ENCODE measurements around the gene RXFP1. TPM values are rescaled to one million over a fixed set of nuclear protein-coding genes. Genes with fewer than 3 reads are reported as not detected.

Gene RXFP1
- polyA plus RNA-seq, 1 donor (not counting 4 experiments of a cell fraction or from before 2014, with no cell fraction given) = not detected

DNA sequence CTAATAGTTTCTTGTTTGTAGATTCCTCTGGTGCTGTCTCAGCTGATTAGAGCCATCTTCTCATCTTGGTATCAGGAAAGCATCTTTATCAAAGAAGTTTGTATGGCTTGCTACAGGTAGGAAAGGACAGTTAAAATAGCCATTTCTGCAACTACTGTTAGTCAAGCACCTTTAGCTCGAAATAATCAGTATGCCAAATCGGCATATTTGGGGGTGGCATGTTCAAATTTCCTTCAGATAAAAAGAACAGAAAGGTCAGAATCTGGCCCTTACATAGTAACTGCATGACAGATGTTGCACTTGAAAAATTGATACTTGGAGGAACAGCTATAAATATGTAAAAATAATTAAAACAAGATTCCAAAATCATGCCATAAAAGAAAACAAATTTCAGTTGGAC lies 145.2 kb downstream of the RXFP1 start:
- H3K9ac ChIP-seq (ENCODE audit: control insufficient read depth, extremely low read depth, insufficient read depth, low read length) = no peak overlapping the region
- H2AFZ ChIP-seq (ENCODE audit: control insufficient read depth, low read length) = no peak overlapping the region
- no peak overlapping the region for H3K4me2 ChIP-seq (ENCODE audit: control insufficient read depth, extremely low read depth, insufficient read depth, low read depth, low read length)
- dilution Hi-C loops (cut with MboI; ENCODE audit: extremely low pct_ligation_motif_present, low sequenced_read_pairs) = no loop called here
- H4K20me1 ChIP-seq (ENCODE audit: control insufficient read depth, extremely low read depth, insufficient read depth, low read length) = no peaks in the 10 kb centered on the region
- H3K27ac ChIP-seq (ENCODE audit: control insufficient read depth, insufficient read depth, low read length) = no peak overlapping the region
- TF ChIP-seq, protein P1, sequence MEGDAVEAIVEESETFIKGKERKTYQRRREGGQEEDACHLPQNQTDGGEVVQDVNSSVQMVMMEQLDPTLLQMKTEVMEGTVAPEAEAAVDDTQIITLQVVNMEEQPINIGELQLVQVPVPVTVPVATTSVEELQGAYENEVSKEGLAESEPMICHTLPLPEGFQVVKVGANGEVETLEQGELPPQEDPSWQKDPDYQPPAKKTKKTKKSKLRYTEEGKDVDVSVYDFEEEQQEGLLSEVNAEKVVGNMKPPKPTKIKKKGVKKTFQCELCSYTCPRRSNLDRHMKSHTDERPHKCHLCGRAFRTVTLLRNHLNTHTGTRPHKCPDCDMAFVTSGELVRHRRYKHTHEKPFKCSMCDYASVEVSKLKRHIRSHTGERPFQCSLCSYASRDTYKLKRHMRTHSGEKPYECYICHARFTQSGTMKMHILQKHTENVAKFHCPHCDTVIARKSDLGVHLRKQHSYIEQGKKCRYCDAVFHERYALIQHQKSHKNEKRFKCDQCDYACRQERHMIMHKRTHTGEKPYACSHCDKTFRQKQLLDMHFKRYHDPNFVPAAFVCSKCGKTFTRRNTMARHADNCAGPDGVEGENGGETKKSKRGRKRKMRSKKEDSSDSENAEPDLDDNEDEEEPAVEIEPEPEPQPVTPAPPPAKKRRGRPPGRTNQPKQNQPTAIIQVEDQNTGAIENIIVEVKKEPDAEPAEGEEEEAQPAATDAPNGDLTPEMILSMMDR (optimal IDR thresholded peaks at IDR 0.05 in 1 of 3, IDR thresholded peaks at IDR 0.05 in 1 of 3, conservative IDR thresholded peaks at IDR 0.05 in 1 of 3; ENCODE audit: extremely low read depth in 1 of 3, insufficient read depth in 2 of 3, low read length in 3 of 3) = no peak
- no peak for TF ChIP-seq EZH2 (IDR thresholded peaks at IDR 0.05; ENCODE audit: low read length)
- H3K4me1 ChIP-seq (ENCODE audit: control insufficient read depth, extremely low read depth, insufficient read depth, low read length) = peaks cover 6% of the 10 kb centered on the region
- FAIRE-seq = no peak
- DNase-seq (ENCODE audit: low read depth, low spot score) = no peak
- no peaks in the 10 kb centered on the region for H3K36me3 ChIP-seq (ENCODE audit: control insufficient read depth in 2 of 2, extremely low read depth in 1 of 2, insufficient read depth in 2 of 2, low read length in 2 of 2)
- H3K4me3 ChIP-seq (ENCODE audit: control insufficient read depth in 2 of 3, extremely low read depth in 1 of 3, insufficient read depth in 2 of 3, low read depth in 1 of 3, low read length in 3 of 3) = no peak overlapping the region
- no peaks in the 10 kb centered on the region for H3K9me1 ChIP-seq (ENCODE audit: control insufficient read depth, extremely low read depth, insufficient read depth, low read length)
- H3K79me2 ChIP-seq (ENCODE audit: control insufficient read depth, insufficient read depth, low read length) = peaks cover 22% of the 10 kb centered on the region
- no peaks in the 10 kb centered on the region for H3K27me3 ChIP-seq (ENCODE audit: control insufficient read depth, extremely low read depth, insufficient read depth, low read length)
- H3K9me3 ChIP-seq (ENCODE audit: control insufficient read depth, low read depth, low read length) = no peaks in the 10 kb centered on the region

GRCh38 chr4:158667651-158668198 lies 146.0 kb downstream of the RXFP1 start:
- dilution Hi-C loops (cut with MboI; ENCODE audit: extremely low pct_ligation_motif_present, low sequenced_read_pairs) = no loop called here
- no peaks in the 10 kb centered on the region for H3K27me3 ChIP-seq (ENCODE audit: control insufficient read depth, extremely low read depth, insufficient read depth, low read length)
- no peaks in the 10 kb centered on the region for H4K20me1 ChIP-seq (ENCODE audit: control insufficient read depth, extremely low read depth, insufficient read depth, low read length)
- TF ChIP-seq EZH2 (IDR thresholded peaks at IDR 0.05; ENCODE audit: low read length) = no peak
- TF ChIP-seq, protein P1 (optimal IDR thresholded peaks at IDR 0.05 in 1 of 3, IDR thresholded peaks at IDR 0.05 in 1 of 3, conservative IDR thresholded peaks at IDR 0.05 in 1 of 3; ENCODE audit: extremely low read depth in 1 of 3, insufficient read depth in 2 of 3, low read length in 3 of 3) = peak; percentile 6 to 69 (median 33)
- H3K4me3 ChIP-seq (ENCODE audit: control insufficient read depth in 2 of 3, extremely low read depth in 1 of 3, insufficient read depth in 2 of 3, low read depth in 1 of 3, low read length in 3 of 3) = no peak overlapping the region
- no peaks in the 10 kb centered on the region for H3K9me3 ChIP-seq (ENCODE audit: control insufficient read depth, low read depth, low read length)
- DNase-seq (ENCODE audit: low read depth, low spot score) (no peak), FAIRE-seq (no peak)
- H3K27ac ChIP-seq (ENCODE audit: control insufficient read depth, insufficient read depth, low read length) = no peak overlapping the region
- H3K4me2 ChIP-seq (ENCODE audit: control insufficient read depth, extremely low read depth, insufficient read depth, low read depth, low read length) = no peak overlapping the region
- no peak overlapping the region for H2AFZ ChIP-seq (ENCODE audit: control insufficient read depth, low read length)
- no peaks in the 10 kb centered on the region for H3K36me3 ChIP-seq (ENCODE audit: control insufficient read depth in 2 of 2, extremely low read depth in 1 of 2, insufficient read depth in 2 of 2, low read length in 2 of 2)
- no peaks in the 10 kb centered on the region for H3K9me1 ChIP-seq (ENCODE audit: control insufficient read depth, extremely low read depth, insufficient read depth, low read length)
- H3K4me1 ChIP-seq (ENCODE audit: control insufficient read depth, extremely low read depth, insufficient read depth, low read length) = peaks cover 6% of the 10 kb centered on the region
- H3K9ac ChIP-seq (ENCODE audit: control insufficient read depth, extremely low read depth, insufficient read depth, low read length) = no peak overlapping the region
- H3K79me2 ChIP-seq (ENCODE audit: control insufficient read depth, insufficient read depth, low read length) = peaks cover 22% of the 10 kb centered on the region

Measured in keratinocyte (primary cell).